ENCODE measurements around the gene DDX25. TPM values are rescaled to one million over a fixed set of nuclear protein-coding genes. Genes with fewer than 3 reads are reported as not detected.
A peak's percentile ranks its signal among the peaks of the same experiment; 100 is the strongest.

DDX25 gene
- total RNA-seq, 1 experiment from 2014 or later = 0.26 TPM

- H3K27ac ChIP-seq = no peak overlapping the region
- DNase-seq = no peak
- H2AFZ ChIP-seq = no peak overlapping the region
- TF ChIP-seq CTCF (conservative IDR thresholded peaks at IDR 0.05) (no peak), EZH2 (IDR thresholded peaks at IDR 0.05; ENCODE audit: low read depth) (no peak)
- intact Hi-C loops (cut with micrococcal nuclease; ENCODE audit: unreplicated experiment) = no loop called here
- no peaks in the 10 kb centered on the region for H3K9me3 ChIP-seq (ENCODE audit: insufficient read depth, low read depth)
- POLR2A ChIA-PET (ENCODE audit: unreplicated experiment) = no interaction called here
- H3K36me3 ChIP-seq (ENCODE audit: low read depth) = no peaks in the 10 kb centered on the region
- no peak overlapping the region for H3K4me2 ChIP-seq
- CTCF ChIA-PET = no interaction called here
- H3K79me2 ChIP-seq (ENCODE audit: low read depth) = 0 out of 2 replicates have a peak, but pooled peaks cover 1% of the 10 kb centered on the region
- no TSS peak for BruUV-seq (replicated peaks)
- H3F3A ChIP-seq (ENCODE audit: insufficient read depth, low read depth) = peaks cover 10% of the 10 kb centered on the region; the same call in 1 of the 2 replicates
- no peaks in the 10 kb centered on the region for H3K27me3 ChIP-seq (ENCODE audit: insufficient read depth, low read depth)
- H3K4me3 ChIP-seq = no peak overlapping the region
- H4K20me1 ChIP-seq (ENCODE audit: insufficient read depth) = no peaks in the 10 kb centered on the region
- H3K9me2 ChIP-seq (ENCODE audit: insufficient read depth) = no peaks in the 10 kb centered on the region
- no peaks in the 10 kb centered on the region for H3K4me1 ChIP-seq (replicated peaks; ENCODE audit: insufficient read depth)
Measured at GRCh38 chr11:125883375-125883774, 20.9 kb upstream of the DDX25 start.

- no peaks in the 10 kb centered on the region for H3K27me3 ChIP-seq (ENCODE audit: insufficient read depth, low read depth)
- CTCF ChIA-PET = interaction anchor here (0.7 to 1.0 kb wide), 2 partner anchors 170 to 545 kb away, joined by 3 to 8 read pairs; no protein-coding TSS in a partner anchor
- H3K27ac ChIP-seq = no peak overlapping the region
- peak overlapping the region; percentile 93 for H2AFZ ChIP-seq
- intact Hi-C loops (cut with micrococcal nuclease; ENCODE audit: unreplicated experiment) = loop anchor here (2.0 to 5.0 kb wide), 2 partner anchors 260 to 294 kb away; partner anchors contain the start of genes CHEK1 and STT3A
- peak overlapping the region; percentile 67; the same call in 1 of the 2 replicates for H3K4me3 ChIP-seq
- peaks cover 34% of the 10 kb centered on the region for H3K79me2 ChIP-seq (ENCODE audit: low read depth)
- no peaks in the 10 kb centered on the region for H3K9me3 ChIP-seq (ENCODE audit: insufficient read depth, low read depth)
- H3K9me2 ChIP-seq (ENCODE audit: insufficient read depth) = no peaks in the 10 kb centered on the region
- peak in 1 of 2 experiments; percentile 60 for DNase-seq
- peak overlapping the region; percentile 74 for H3K4me2 ChIP-seq
- POLR2A ChIA-PET (ENCODE audit: unreplicated experiment) = interaction anchor here (0.5 to 1.0 kb wide), 4 partner anchors 126 to 934 kb away, joined by 4 to 15 read pairs (median 10); partner anchors contain the start of gene STT3A
- no peak for TF ChIP-seq CTCF (conservative IDR thresholded peaks at IDR 0.05)
- no peak for TF ChIP-seq EZH2 (IDR thresholded peaks at IDR 0.05; ENCODE audit: low read depth)
- BruUV-seq (replicated peaks) = TSS peak; percentile 55
- H3K36me3 ChIP-seq (ENCODE audit: low read depth) = no peaks in the 10 kb centered on the region
- H3F3A ChIP-seq (ENCODE audit: insufficient read depth, low read depth) = peaks cover 17% of the 10 kb centered on the region
- H4K20me1 ChIP-seq (ENCODE audit: insufficient read depth) = no peaks in the 10 kb centered on the region
- H3K4me1 ChIP-seq (replicated peaks; ENCODE audit: insufficient read depth) = peaks cover 20% of the 10 kb centered on the region
Measured at GRCh38 chr11:125886997-125887372, 17.3 kb upstream of the DDX25 start.

GRCh38 chr11:125887373-125888324, 16.7 kb upstream of the DDX25 start, which contains the start of gene HYLS1:
HYLS1 (plus strand) TSS chr11:125887668; CDS start chr11:125899369, 11,701 bp downstream.
- BruUV-seq (replicated peaks) = no TSS peak

More at GRCh38 chr11:125887373-125888324, 16.7 kb upstream of the DDX25 start, which contains the start of gene HYLS1:
- CTCF ChIA-PET = interaction anchor here (0.6 to 1.0 kb wide), 5 partner anchors 23 to 544 kb away, joined by 3 to 8 read pairs (median 4); no protein-coding TSS in a partner anchor
- Histone ChIP-seq H3K27ac (peak within 1 kb of the TSS; percentile 35; the same call in 1 of the 2 replicates), H3K27me3 (ENCODE audit: insufficient read depth, low read depth) (no peaks in the 10 kb centered on the region), H3K9me3 (ENCODE audit: insufficient read depth, low read depth) (no peaks in the 10 kb centered on the region), H3K79me2 (ENCODE audit: low read depth) (peaks cover 34% of the 10 kb centered on the region), H3F3A (ENCODE audit: insufficient read depth, low read depth) (peaks cover 17% of the 10 kb centered on the region), H3K4me3 (peak within 1 kb of the TSS; percentile 67), H4K20me1 (ENCODE audit: insufficient read depth) (no peaks in the 10 kb centered on the region), H2AFZ (peak within 1 kb of the TSS; percentile 93), H3K4me2 (peak within 1 kb of the TSS; percentile 74), H3K36me3 (ENCODE audit: low read depth) (no peaks in the 10 kb centered on the region), H3K4me1 (replicated peaks; ENCODE audit: insufficient read depth) (peaks cover 22% of the 10 kb centered on the region), H3K9me2 (ENCODE audit: insufficient read depth) (no peaks in the 10 kb centered on the region)
- no peak for TF ChIP-seq CTCF (conservative IDR thresholded peaks at IDR 0.05)
- TF ChIP-seq EZH2 (IDR thresholded peaks at IDR 0.05; ENCODE audit: low read depth) = no peak
- intact Hi-C loops (cut with micrococcal nuclease; ENCODE audit: unreplicated experiment) = loop anchor here (2.0 to 5.0 kb wide), 2 partner anchors 260 to 295 kb away; partner anchors contain the start of genes CHEK1 and STT3A
- DNase-seq = peak; percentile 90 to 94
- POLR2A ChIA-PET (ENCODE audit: unreplicated experiment) = interaction anchor here (0.5 to 1.0 kb wide), 9 partner anchors 39 to 1117 kb away, joined by 3 to 21 read pairs (median 6); partner anchors contain the start of gene STT3A

All from PC-9 (cell line).